ENCODE measurements around the gene PEDS1. TPM values are rescaled to one million over a fixed set of nuclear protein-coding genes. Genes with fewer than 3 reads are reported as not detected.
"Not testable (repeated sequence)": the region's sequence is repeated elsewhere in the genome, so short reads cannot be mapped to it uniquely, and the experiment has no call there.

The PEDS1 gene
- total RNA-seq, 1 donor from 2014 or later = 29.5 TPM

- no peaks in the 10 kb centered on the region for H3K27me3 Mint-ChIP-seq (ENCODE audit: low read depth)
- intact Hi-C loops (cut with micrococcal nuclease) = loop anchor here (5.0 to 10.0 kb wide), 6 partner anchors 227 to 833 kb away; partner anchors contain the start of gene ZNFX1
These were observed 43.1 kb downstream of the PEDS1 start for GRCh38 chr20:50110141-50111047.

GRCh38 chr20:50108556-50109235 is 44.8 kb downstream of the PEDS1 start:
- Mint-ChIP-seq H3K9me3 (no peaks in the 10 kb centered on the region), H3K27ac (peak overlapping the region; percentile 52), H3K27me3 (ENCODE audit: low read depth) (no peaks in the 10 kb centered on the region), H3K4me3 (ENCODE audit: low read depth) (no peak overlapping the region), H3K36me3 (ENCODE audit: low read depth) (peaks cover 60% of the 10 kb centered on the region), H3K4me1 (ENCODE audit: low read depth) (peaks cover 59% of the 10 kb centered on the region)
- intact Hi-C loops (cut with micrococcal nuclease) = no loop called here
- DNase-seq (ENCODE audit: low spot score) = no peak

More at GRCh38 chr20:50110141-50111047, 43.1 kb downstream of the PEDS1 start:
- Mint-ChIP-seq H3K36me3 (ENCODE audit: low read depth) (peaks cover 57% of the 10 kb centered on the region), H3K27ac (peak overlapping the region; percentile 90), H3K9me3 (no peaks in the 10 kb centered on the region), H3K4me3 (ENCODE audit: low read depth) (peak overlapping the region; percentile 99), H3K4me1 (ENCODE audit: low read depth) (peaks cover 70% of the 10 kb centered on the region)
- peak; percentile 34 for DNase-seq (ENCODE audit: low spot score)

GRCh38 chr20:50107796-50108331 is 45.7 kb downstream of the PEDS1 start:
- Mint-ChIP-seq H3K27me3 (ENCODE audit: low read depth) (no peaks in the 10 kb centered on the region), H3K9me3 (no peaks in the 10 kb centered on the region), H3K4me1 (ENCODE audit: low read depth) (peaks cover 56% of the 10 kb centered on the region), H3K27ac (peak overlapping the region; percentile 46), H3K36me3 (ENCODE audit: low read depth) (peaks cover 65% of the 10 kb centered on the region), H3K4me3 (ENCODE audit: low read depth) (peak overlapping the region; percentile 10)
- DNase-seq (ENCODE audit: low spot score) = no peak
- intact Hi-C loops (cut with micrococcal nuclease) = no loop called here

DNA sequence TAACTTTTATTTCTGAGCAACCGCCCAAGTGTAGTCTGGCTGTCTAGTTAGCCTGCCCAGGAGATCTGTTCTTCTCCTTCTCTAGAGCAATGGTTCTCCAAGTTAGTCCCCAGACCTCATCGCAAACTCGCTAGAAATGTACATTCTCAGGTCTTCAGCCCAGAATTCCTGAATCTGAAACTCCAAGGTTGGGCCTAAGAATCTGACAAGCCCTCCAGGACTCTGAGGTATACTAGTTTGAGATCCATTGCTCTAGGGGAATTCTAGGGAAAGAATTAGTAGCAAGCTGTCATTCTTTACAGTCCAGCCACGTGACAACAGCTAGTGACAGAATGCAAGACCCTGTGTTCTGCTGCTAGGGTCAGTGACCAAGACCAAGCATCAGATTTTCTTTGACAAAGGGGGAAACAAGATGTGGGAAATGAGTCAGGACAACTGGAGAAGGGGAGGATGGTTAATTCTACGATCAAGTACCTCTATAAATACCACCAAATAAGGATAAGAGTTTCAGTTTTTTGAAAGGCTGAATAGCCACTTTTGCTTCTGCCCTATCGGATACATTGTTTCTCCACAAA is 46.4 kb downstream of the PEDS1 start:
- Mint-ChIP-seq H3K9me3 (no peaks in the 10 kb centered on the region), H3K36me3 (ENCODE audit: low read depth) (peaks cover 67% of the 10 kb centered on the region), H3K4me1 (ENCODE audit: low read depth) (peaks cover 56% of the 10 kb centered on the region), H3K27ac (no peak overlapping the region), H3K4me3 (ENCODE audit: low read depth) (no peak overlapping the region), H3K27me3 (ENCODE audit: low read depth) (no peaks in the 10 kb centered on the region)
- intact Hi-C loops (cut with micrococcal nuclease) = no loop called here
- DNase-seq (ENCODE audit: low spot score) = no peak

DNA sequence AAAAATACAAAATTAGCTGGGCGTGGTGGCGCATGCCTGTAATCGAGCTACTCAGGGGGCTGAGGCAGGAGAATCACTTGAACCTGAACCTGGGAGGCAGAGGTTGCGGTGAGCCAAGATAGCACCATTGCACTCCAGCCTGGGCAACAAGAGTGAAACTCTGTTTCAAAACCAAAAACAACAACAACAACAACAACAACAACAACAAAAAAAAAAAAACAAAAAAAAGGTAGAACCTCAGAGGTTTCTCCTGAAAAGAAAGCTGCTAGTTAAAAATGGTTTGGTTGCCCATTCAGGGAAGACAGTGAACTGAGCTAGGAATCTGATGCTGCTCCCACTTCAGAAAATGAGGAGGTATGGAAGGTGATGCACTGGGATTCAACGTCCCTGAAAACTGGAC is 46.9 kb downstream of the PEDS1 start:
- intact Hi-C loops (cut with micrococcal nuclease); H3K9me3 Mint-ChIP-seq; H3K4me3 Mint-ChIP-seq (ENCODE audit: low read depth); DNase-seq (ENCODE audit: low spot score); H3K27ac Mint-ChIP-seq; H3K27me3 Mint-ChIP-seq (ENCODE audit: low read depth): not testable (repeated sequence)
- Mint-ChIP-seq H3K4me1 (ENCODE audit: low read depth) (peaks cover 56% of the 10 kb centered on the region), H3K36me3 (ENCODE audit: low read depth) (peaks cover 67% of the 10 kb centered on the region)

Other genes with a start within 250 kb of the PEDS1 start
- 8.3 and 8.5 TPM in 2 replicates for gene SPATA2, start 238.2 kb downstream of the PEDS1 start, total RNA-seq
- 64.0 and 67.6 TPM in 2 replicates for gene RNF114, start 217.3 kb downstream of the PEDS1 start, total RNA-seq
- gene SNAI1, start 170.7 kb downstream of the PEDS1 start, total RNA-seq = 1.3 and 1.6 TPM in 2 replicates
- 158 and 174 TPM in 2 replicates for gene UBE2V1, start 40.6 kb downstream of the PEDS1 start, total RNA-seq
- gene CEBPB, start 37.1 kb upstream of the PEDS1 start, total RNA-seq = 36.2 and 36.4 TPM in 2 replicates

Data from activated T-helper 2 cell treated with anti-CD3 and anti-CD28 coated beads, Interferon-gamma antibody, Interleukin-2, Interleukin-4, amounts not matched to agents 10 μg/mL and 5 μg/mL and 100 μg/mL, durations not matched to agents 14 hours and 24 hours and 36 hours (primary cell).